GM21360 (cell line): ENCODE measurements around the gene CSMD2.
"Not testable (repeated sequence)": the region's sequence is repeated elsewhere in the genome, so short reads cannot be mapped to it uniquely, and the experiment has no call there.

Experiments used
- ATAC-seq: cut with Tn5 transposase; IDR thresholded peaks from one replicate; pipeline ENCODE4 v1.9.1; 2021; ENCODE audit warnings: mild to moderate bottlenecking, moderate library complexity; ENCODE audit not compliant: unreplicated experiment

CSMD2 gene

GRCh38 chr1:34055818-34056217 lies 109.2 kb downstream of the CSMD2 start:
- no peak for ATAC-seq

- no peak for ATAC-seq
Measured at GRCh38 chr1:34054920-34055319, 110.1 kb downstream of the CSMD2 start.

DNA sequence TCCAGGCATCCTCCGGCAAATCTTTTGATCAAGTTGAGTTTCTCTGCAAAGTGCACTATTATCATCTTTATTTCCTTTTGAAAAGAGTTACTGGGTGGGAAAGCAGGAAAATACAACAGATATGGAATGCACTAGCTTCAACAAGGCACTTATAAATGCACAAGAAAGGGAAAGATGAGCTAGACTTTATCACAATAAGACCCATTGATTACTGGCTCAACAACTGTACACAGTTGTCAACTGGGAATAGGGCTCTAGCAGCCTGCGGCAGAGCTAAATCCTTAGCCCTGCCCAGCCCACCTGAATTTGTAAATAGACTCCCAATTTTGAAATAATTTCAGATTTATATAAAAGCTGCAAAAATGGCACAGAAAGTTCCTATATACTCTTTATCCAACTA lies 111.4 kb downstream of the CSMD2 start:
- no peak for ATAC-seq

- ATAC-seq = no peak
Measured at GRCh38 chr1:34052565-34052964, 112.5 kb downstream of the CSMD2 start.

- no peak for ATAC-seq
Measured at GRCh38 chr1:34050709-34051485, 114.1 kb downstream of the CSMD2 start.

- no peak for ATAC-seq
Measured at GRCh38 chr1:34049994-34050393, 115.0 kb downstream of the CSMD2 start.

DNA sequence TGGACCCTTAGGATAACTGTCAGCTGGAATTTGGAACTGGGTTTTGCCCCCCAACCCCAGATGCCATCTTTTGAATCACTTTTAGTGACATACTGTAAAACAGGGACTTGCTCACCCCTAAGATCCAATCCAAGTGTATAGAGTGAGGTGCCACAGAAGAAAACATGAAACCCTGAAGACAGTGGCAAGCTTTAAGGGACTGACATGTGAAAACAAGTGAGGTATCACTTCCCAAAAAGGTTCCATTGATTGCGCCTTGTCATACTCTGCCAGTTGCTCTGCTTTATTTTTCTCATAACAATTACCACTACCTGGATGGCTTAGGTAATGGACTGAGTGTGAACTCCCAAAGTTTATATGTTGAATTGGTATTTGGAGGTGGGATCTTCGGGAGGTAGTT lies 115.6 kb downstream of the CSMD2 start:
- no peak for ATAC-seq

DNA sequence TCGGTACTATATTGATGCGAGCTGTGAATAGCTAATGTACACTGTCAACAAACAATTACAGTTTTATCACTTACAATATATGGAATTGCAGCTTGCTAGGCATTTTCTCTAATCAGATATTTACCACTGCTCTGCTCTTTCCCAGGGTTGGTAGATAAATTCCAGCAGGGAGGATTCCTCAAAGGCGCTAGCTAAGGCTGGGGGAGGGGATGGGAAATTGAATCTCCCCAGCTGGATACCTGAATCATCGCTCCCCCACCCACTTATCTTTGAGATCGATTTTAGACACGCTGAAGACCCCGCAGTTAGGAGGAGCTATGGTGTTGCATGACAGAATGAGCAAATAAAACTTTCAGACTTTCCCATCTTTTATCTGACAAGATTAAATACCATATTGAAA lies 127.2 kb downstream of the CSMD2 start:
- no peak for ATAC-seq

GRCh38 chr1:34037109-34037508 lies 127.9 kb downstream of the CSMD2 start:
- ATAC-seq = no peak

DNA sequence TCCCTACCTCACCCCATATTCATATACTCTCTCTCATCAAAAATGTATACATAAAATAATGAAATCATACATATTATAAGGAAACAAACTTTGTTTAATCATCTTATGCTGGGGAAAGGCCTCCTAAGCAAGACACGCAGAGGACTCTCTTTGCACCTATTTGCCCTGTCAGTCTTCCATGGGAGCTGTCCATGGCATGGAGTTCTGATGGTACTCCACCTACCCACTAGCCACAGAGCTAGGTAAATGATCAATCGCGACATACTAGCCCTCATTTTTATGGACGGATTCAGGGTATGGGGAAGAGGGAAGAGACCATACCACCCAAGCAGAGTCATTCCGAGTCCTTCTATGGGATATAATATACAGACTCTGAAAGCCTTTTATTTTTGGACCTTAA lies 131.0 kb downstream of the CSMD2 start:
- ATAC-seq = no peak

DNA sequence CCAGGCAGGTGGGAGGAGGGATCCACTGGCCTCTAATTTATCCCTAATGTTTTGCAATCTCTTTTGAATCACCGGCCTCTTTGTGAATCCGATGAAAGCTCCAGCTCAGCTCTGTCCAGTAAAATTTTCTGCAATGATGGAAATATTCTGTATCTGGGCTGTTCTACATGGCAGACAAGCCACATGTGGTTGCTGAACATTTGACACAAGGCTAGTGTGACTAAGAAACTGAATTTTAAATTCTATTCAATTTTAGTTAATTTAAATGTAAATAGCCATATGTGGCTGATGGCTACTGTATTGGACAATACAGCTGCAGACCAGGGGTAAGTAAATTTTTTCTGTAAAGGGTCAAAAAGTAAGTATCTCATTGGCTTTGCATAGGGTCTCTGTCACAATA lies 135.1 kb downstream of the CSMD2 start:
- ATAC-seq = no peak

- no peak for ATAC-seq
Measured at GRCh38 chr1:34029515-34029914, 135.5 kb downstream of the CSMD2 start.

- no peak for ATAC-seq
Measured at GRCh38 chr1:34028381-34029055, 136.5 kb downstream of the CSMD2 start.

GRCh38 chr1:34025675-34026074 lies 139.4 kb downstream of the CSMD2 start:
- no peak for ATAC-seq

DNA sequence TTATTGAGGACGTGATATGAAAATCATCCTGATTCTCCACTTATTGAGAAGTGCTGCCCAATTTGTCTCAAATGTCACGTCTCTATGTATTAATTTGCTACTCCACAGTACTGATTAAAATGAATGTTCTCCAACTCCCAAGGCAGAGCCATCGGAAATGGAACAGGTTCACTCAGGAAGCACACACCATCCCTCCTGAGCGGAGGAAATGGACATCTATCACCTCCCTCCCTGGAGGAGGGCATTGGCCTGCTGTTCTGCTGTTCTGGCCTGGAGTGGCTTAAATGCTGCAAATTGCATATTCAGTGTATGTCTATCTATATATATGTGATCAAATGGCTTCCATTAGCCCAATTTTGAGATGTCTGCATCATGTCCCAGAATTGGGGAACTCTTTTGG lies 140.5 kb downstream of the CSMD2 start:
- no peak for ATAC-seq

GRCh38 chr1:34019741-34020552 lies 145.1 kb downstream of the CSMD2 start:
- ATAC-seq = no peak

- ATAC-seq = no peak
Measured at GRCh38 chr1:34018285-34018684, 146.7 kb downstream of the CSMD2 start.

GRCh38 chr1:34016281-34016680 lies 148.7 kb downstream of the CSMD2 start:
- ATAC-seq = not testable (repeated sequence)

DNA sequence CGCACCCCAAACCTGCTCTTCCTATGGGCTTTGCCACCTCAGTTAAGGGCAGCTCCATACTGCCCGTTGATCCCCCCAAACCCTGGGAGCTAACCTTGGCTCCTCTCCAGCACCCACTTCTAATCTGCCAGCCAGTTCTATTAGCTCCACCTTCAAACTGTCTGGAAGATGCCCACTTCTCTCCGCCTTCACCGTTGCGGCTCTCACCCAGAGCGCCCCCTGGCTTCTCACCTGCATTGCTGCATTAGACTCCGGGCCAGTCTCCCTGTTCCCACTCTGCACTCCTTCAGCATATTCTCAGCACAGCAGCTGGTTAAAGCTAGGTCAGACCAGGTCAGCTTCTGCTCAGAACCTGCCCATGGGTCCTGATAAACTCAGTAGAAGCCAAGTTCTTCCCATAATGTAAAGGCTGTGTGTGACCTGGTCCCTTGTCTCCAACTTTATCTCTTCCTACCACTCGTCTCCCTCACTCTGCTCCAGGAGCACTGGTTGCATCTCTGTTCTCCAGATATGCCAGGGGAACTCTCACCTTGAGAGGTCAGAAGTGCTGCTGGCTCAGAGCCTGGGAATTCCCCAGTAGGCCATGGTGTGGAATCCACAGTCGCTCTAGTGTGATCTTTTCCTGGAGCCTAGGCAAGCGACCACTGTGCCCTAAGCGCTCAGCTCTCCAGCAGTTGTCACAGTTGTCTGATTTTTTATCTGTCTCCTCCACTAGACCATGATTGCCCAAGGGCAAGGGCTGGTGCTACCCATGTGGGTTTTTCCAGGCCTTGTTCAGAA lies 150.9 kb downstream of the CSMD2 start:
- ATAC-seq = no peak

- no peak for ATAC-seq
Measured at GRCh38 chr1:34013136-34013535, 151.9 kb downstream of the CSMD2 start.
